Tibial nerve (tissue), 4 donors: ENCODE data around the gene HCFC1R1. TPM values are rescaled to one million over a fixed set of nuclear protein-coding genes. Genes with fewer than 3 reads are reported as not detected.

ENCODE experiments used
- DNase-seq, 2 donors: peaks; one replicate each; pipeline ENCODE4 v3.0.0-alpha.2; 2019; ENCODE audit warnings: low spot score in 2 of 2
- H3K27ac ChIP-seq, 4 donors: fragments of 200-600 bp; sonication (generic) in 3 of 4; one replicate each; pipeline ENCODE4 v1.5.1; 2017 to 2019; ENCODE audit warnings: mild to moderate bottlenecking in 1 of 4
- H3K27me3 ChIP-seq, 2 donors: fragments of 200-600 bp; sonication (generic) in 1 of 2; one replicate each; pipeline versions ENCODE4 v1.5.1 to v1.6.0; 2017 to 2019
- H3K36me3 ChIP-seq, 3 donors: fragments of 200-600 bp; sonication (generic); one replicate each; pipeline ENCODE4 v1.5.1; 2018 to 2019
- H3K4me1 ChIP-seq, 4 donors: fragments of 200-600 bp; sonication (generic) in 3 of 4; one replicate each; pipeline ENCODE4 v1.5.1; 2017 to 2019
- H3K4me3 ChIP-seq, 4 donors: fragments of 200-600 bp; sonication (generic) in 3 of 4; one replicate each; pipeline ENCODE4 v1.5.1; 2017 to 2019; ENCODE audit warnings: mild to moderate bottlenecking in 1 of 4, moderate library complexity in 1 of 4
- H3K9me3 ChIP-seq, 4 donors: fragments of 200-600 bp; sonication (generic) in 3 of 4; one replicate each; pipeline ENCODE4 v1.5.1; 2017 to 2019
- CTCF ChIP-seq, 5 experiments: fragments of 200-600 bp in 3 of 5; fragments of 450-650 bp in 2 of 5; sonication (generic) in 3 of 5; IDR thresholded peaks; one replicate each; pipeline ENCODE4 v1.5.1; 2016 to 2019; ENCODE audit warnings: antibody characterized with exemption in 5 of 5, mild to moderate bottlenecking in 3 of 5, moderate library complexity in 2 of 5
- EP300 ChIP-seq, 2 donors: sonication (generic); formaldehyde crosslinking; IDR thresholded peaks; one replicate each; pipeline ENCODE4 v1.6.1; 2017; ENCODE audit warnings: antibody characterized with exemption in 2 of 2, mild to moderate bottlenecking in 1 of 2
- POLR2A ChIP-seq, 2 donors: fragments of 450-650 bp; IDR thresholded peaks; one replicate each; pipeline ENCODE4 v1.6.1; 2017; ENCODE audit warnings: antibody characterized with exemption in 2 of 2, mild to moderate bottlenecking in 2 of 2, moderate library complexity in 2 of 2
- WGBS, 2 donors: methylation state at CpG; one replicate each; pipeline ENCODE4 v1.1.5; 2018; 5-methylcytosine and 5-hydroxymethylcytosine counted together
- small RNA-seq: library from RNA; depleted of rRNA; stranded (forward); fragments of <200 nt; gene quantifications from one replicate; pipeline ENCODE3, GENCODE V24; 2016
- total RNA-seq, 4 donors: library from RNA; depleted of rRNA; stranded (reverse); fragments of >200 nt; gene quantifications; one replicate each; pipeline ENCODE4 v1.1.0, GENCODE V29; 2016

Gene HCFC1R1
- total RNA-seq, 4 donors from 2014 or later = 17.7 to 46.9 (median 38.5) TPM

- WGBS, 2 donors = 68 to 71% methylated on average over 5 of the region's 5 CpGs
- Histone ChIP-seq H3K36me3 (peaks cover 0 to 28% (median 0%) of the 10 kb centered on the region in 3 donors), H3K9me3 (no peaks in the 10 kb centered on the region), H3K27ac (no peak overlapping the region), H3K4me1 (peaks cover 0 to 35% (median 11%) of the 10 kb centered on the region in 4 donors), H3K27me3 (peaks cover 0 to 15% of the 10 kb centered on the region in 2 donors), H3K4me3 (no peak overlapping the region)
- TF ChIP-seq EP300 (IDR thresholded peaks at IDR 0.05) (no peak), POLR2A (IDR thresholded peaks at IDR 0.05) (no peak), CTCF (IDR thresholded peaks at IDR 0.05) (no peak)
- no peak for DNase-seq
These were observed 50.6 kb downstream of the HCFC1R1 start for GRCh38 chr16:2973093-2973492.

Small RNA genes lying within 50 kb of the gene (small RNA-seq; reads per million reads assigned to genes)
- gene LINC00514 = not detected

Other genes with a start within 250 kb of the HCFC1R1 start
- gene ELOB, start 246.7 kb downstream of the HCFC1R1 start, total RNA-seq = 100 to 1,000 TPM; 293 to 759 (median 513) TPM
- gene PRSS33, start 236.4 kb downstream of the HCFC1R1 start, total RNA-seq = not detected
- not detected for gene PRSS41, start 225.5 kb downstream of the HCFC1R1 start, total RNA-seq
- not detected for gene PRSS21, start 206.7 kb downstream of the HCFC1R1 start, total RNA-seq
- not detected for gene ZG16B, start 193.6 kb downstream of the HCFC1R1 start, total RNA-seq
- not detected for gene PRSS22, start 165.8 kb downstream of the HCFC1R1 start, total RNA-seq
- gene FLYWCH2, start 140.7 kb downstream of the HCFC1R1 start, total RNA-seq = 10 to 100 TPM; 66.2 to 76.8 (median 72.8) TPM
- 10 to 100 TPM; 65.1 to 74.9 (median 68.7) TPM for gene FLYWCH1, start 112.0 kb downstream of the HCFC1R1 start, total RNA-seq
- gene KREMEN2, start 59.7 kb downstream of the HCFC1R1 start, total RNA-seq = not detected
- gene PAQR4, start 54.6 kb downstream of the HCFC1R1 start, total RNA-seq = 10 to 100 TPM in 1 of 4 donors, 1 to 10 TPM in 3; 5.1 to 15.0 (median 7.9) TPM
- gene PKMYT1, start 43.5 kb downstream of the HCFC1R1 start, total RNA-seq = 1 to 10 TPM in 2 of 4 donors, under 1 TPM in 2; 0.60 to 1.6 (median 1.1) TPM
- gene CLDN9, start 11.0 kb downstream of the HCFC1R1 start, total RNA-seq = under 1 TPM in 1 of 4 donors, not detected in 3; 0.30 TPM
- gene CLDN6, start 5.8 kb downstream of the HCFC1R1 start, total RNA-seq = not detected
- gene TNFRSF12A, start 3.6 kb downstream of the HCFC1R1 start, total RNA-seq = 10 to 100 TPM in 2 of 4 donors, 1 to 10 TPM in 2; 2.4 to 47.4 (median 11.5) TPM
- 10 to 100 TPM; 12.2 to 28.5 (median 18.0) TPM for gene THOC6, start 93 bp upstream of the HCFC1R1 start, total RNA-seq
- not detected for gene BICDL2, start 13.0 kb upstream of the HCFC1R1 start, total RNA-seq
- under 1 TPM in 2 of 4 donors, not detected in 2; under 0.01 to 0.42 TPM for gene MMP25, start 22.6 kb upstream of the HCFC1R1 start, total RNA-seq
- 10 to 100 TPM in 3 of 4 donors, 1 to 10 TPM in 1; 4.2 to 32.9 (median 21.7) TPM for gene IL32, start 41.7 kb upstream of the HCFC1R1 start, total RNA-seq
- gene ZSCAN10, start 75.4 kb upstream of the HCFC1R1 start, total RNA-seq = not detected
- 10 to 100 TPM; 19.4 to 29.2 (median 21.5) TPM for gene ZNF205, start 88.6 kb upstream of the HCFC1R1 start, total RNA-seq
- gene ZNF213, start 111.1 kb upstream of the HCFC1R1 start, total RNA-seq = 10 to 100 TPM in 1 of 4 donors, 1 to 10 TPM in 3; 7.7 to 17.1 (median 8.9) TPM
- gene OR1F1, start 164.3 kb upstream of the HCFC1R1 start, total RNA-seq = not detected
- 10 to 100 TPM in 1 of 4 donors, 1 to 10 TPM in 3; 5.2 to 10.2 (median 9.1) TPM for gene ZNF200, start 211.2 kb upstream of the HCFC1R1 start, total RNA-seq
- gene MEFV, start 232.7 kb upstream of the HCFC1R1 start, total RNA-seq = 1 to 10 TPM in 2 of 4 donors, under 1 TPM in 2; 0.39 to 8.1 (median 1.1) TPM